HuH-7.5 (cell line): ENCODE measurements around the gene OVCA2.
"Not testable (repeated sequence)": the region's sequence is repeated elsewhere in the genome, so short reads cannot be mapped to it uniquely, and the experiment has no call there.

ENCODE experiments used
- DNase-seq: peaks from one replicate; pipeline ENCODE4 v3.0.0; 2011; ENCODE audit warnings: low spot score

The OVCA2 gene

GRCh38 chr17:2041561-2042389 lies at the start of gene OVCA2:
Gene OVCA2, plus strand, starts transcription at chr17:2042022. Its CDS starts 26 bp downstream, at chr17:2042048.
- peak; percentile 81 for DNase-seq

GRCh38 chr17:1992541-1992940 lies 49.3 kb upstream of the OVCA2 start:
- no peak for DNase-seq

- DNase-seq: no peak
Observed at GRCh38 chr17:1994707-1995106, 47.1 kb upstream of the OVCA2 start.

GRCh38 chr17:1995321-1995892 lies 46.4 kb upstream of the OVCA2 start:
- DNase-seq: peak; percentile 69

GRCh38 chr17:1995907-1996799 lies 45.7 kb upstream of the OVCA2 start:
- DNase-seq: no peak

- DNase-seq: no peak
Observed at GRCh38 chr17:1996800-1997288, 45.0 kb upstream of the OVCA2 start.

GRCh38 chr17:1997289-1997926 lies 44.4 kb upstream of the OVCA2 start:
- DNase-seq: no peak

- DNase-seq: peak; percentile 83
Observed at GRCh38 chr17:1997927-1998742, 43.7 kb upstream of the OVCA2 start.

- DNase-seq: peak; percentile 66
Observed at GRCh38 chr17:1999557-2000251, 42.1 kb upstream of the OVCA2 start.

- no peak for DNase-seq
Observed at GRCh38 chr17:2002767-2003329, 39.0 kb upstream of the OVCA2 start.

- DNase-seq: no peak
Observed at GRCh38 chr17:2003525-2003924, 38.3 kb upstream of the OVCA2 start.

- no peak for DNase-seq
Observed at GRCh38 chr17:2004435-2004952, 37.3 kb upstream of the OVCA2 start.

GRCh38 chr17:2008332-2009126 lies 33.3 kb upstream of the OVCA2 start:
- no peak for DNase-seq

- DNase-seq: no peak
Observed at GRCh38 chr17:2009737-2010136, 32.1 kb upstream of the OVCA2 start.

GRCh38 chr17:2011411-2012371 lies 30.1 kb upstream of the OVCA2 start:
- no peak for DNase-seq

GRCh38 chr17:2012499-2012898 lies 29.3 kb upstream of the OVCA2 start:
- DNase-seq: no peak

GRCh38 chr17:2013220-2013993 lies 28.4 kb upstream of the OVCA2 start:
- not testable (repeated sequence) for DNase-seq
